K562 (cell line): ENCODE results near the gene NOXRED1.

ENCODE experiments used
- CBX5 ChIP-seq: IDR thresholded peaks from 2 replicates; pipeline ENCODE4 v1.6.1; 2014; ENCODE audit warnings: low read depth, borderline replicate concordance
- ZFP36 ChIP-seq: fragments of 150-350 bp; IDR thresholded peaks from 2 replicates; pipeline ENCODE4 v1.6.1; 2018; ENCODE audit warnings: low read length, low read depth; ENCODE audit not compliant: partially characterized antibody

DNA sequence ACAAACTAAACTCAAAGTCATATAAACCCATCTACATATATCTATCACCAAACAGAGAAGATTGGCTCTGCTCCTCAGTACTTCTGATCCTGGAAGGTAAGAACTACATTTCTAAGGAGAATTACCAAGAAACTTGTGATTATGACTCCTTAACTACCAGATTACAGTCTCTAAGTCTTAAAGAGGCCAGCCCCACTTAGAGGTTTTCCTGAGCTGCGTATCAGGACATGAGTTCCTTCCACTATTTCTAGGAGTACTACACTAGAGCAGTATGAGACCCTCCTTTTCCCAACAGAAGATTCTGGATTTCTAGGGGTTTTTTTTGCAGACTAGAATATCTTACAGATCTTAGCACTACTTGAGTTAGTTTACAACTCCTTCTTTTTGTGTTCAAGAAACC lies at the start of gene NOXRED1:
- no peak for TF ChIP-seq ZFP36
- TF ChIP-seq CBX5 = no peak
